Keratinocyte (primary cell): ENCODE data around the gene DDAH2.

Experiments
- CTCF ChIP-seq, 3 experiments: IDR thresholded peaks in 1 of 3; conservative IDR thresholded peaks in 1 of 3; optimal IDR thresholded peaks in 1 of 3; 2 replicates in 2 of 3; 3 replicates in 1 of 3; pipeline versions ENCODE3 to v1.5.1; 2011; ENCODE audit warnings: low read length in 3 of 3, mild to moderate bottlenecking in 3 of 3, moderate library complexity in 2 of 3, control low read depth in 1 of 3, inconsistent platforms in 1 of 3; ENCODE audit not compliant: insufficient read depth in 2 of 3; ENCODE audit errors: extremely low read depth in 1 of 3
- EZH2 ChIP-seq: IDR thresholded peaks from one replicate; pipeline ENCODE4 v1.6.1; 2012; ENCODE audit warnings: inconsistent platforms, mild to moderate bottlenecking, low read length, moderate library complexity

GRCh38 chr6:31712296-31712695, 16.8 kb downstream of the DDAH2 start:
- no peak for TF ChIP-seq EZH2
- TF ChIP-seq CTCF (optimal IDR thresholded peaks at IDR 0.05 in 1 of 3, IDR thresholded peaks at IDR 0.05 in 1 of 3, conservative IDR thresholded peaks at IDR 0.05 in 1 of 3; ENCODE audit: extremely low read depth in 1 of 3, insufficient read depth in 2 of 3, low read length in 3 of 3) = peak; percentile 61 to 93 (median 74)
